Measurements from ENCODE around the gene MAP2.

GRCh38 chr2:209696836-209697711 lies 273.2 kb downstream of the MAP2 start:
- TF ChIP-seq BHLHE40 (IDR thresholded peaks at IDR 0.05; ENCODE audit: borderline replicate concordance) (no peak), ELF4 (IDR thresholded peaks at IDR 0.05) (no peak), HDGF (IDR thresholded peaks at IDR 0.05; ENCODE audit: borderline replicate concordance) (no peak), PKNOX1 (IDR thresholded peaks at IDR 0.05) (no peak), ARNT (IDR thresholded peaks at IDR 0.05) (no peak), SP1 (IDR thresholded peaks at IDR 0.05) (no peak)
